ENCODE results near the gene CNTN4. TPM values are rescaled to one million over a fixed set of nuclear protein-coding genes. Genes with fewer than 3 reads are reported as not detected.

CNTN4 gene
- total RNA-seq, 3 donors from 2014 or later: 6.6 to 16.7 (median 16.7) TPM

DNA sequence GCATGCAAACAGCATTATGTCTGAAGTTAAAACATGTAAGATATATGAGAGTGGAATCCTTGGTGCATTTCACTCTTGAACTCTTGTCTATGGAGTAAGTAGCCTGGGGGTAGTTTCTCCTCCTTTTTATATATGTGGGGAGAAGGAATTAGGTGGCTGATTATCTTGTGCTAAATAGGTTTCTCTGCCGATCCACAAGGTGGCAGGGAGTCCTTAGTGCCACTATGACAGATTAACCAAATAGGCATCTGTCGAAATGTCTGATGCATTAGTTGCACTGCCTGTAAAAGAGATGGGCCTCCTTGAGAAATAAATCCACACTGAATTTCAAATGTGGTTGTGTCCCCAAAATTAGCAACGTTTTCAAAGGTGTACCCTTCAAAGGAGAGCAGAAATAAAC is 170.1 kb downstream of the CNTN4 start:
- H3K27ac ChIP-seq: no peak overlapping the region
- H3K4me1 ChIP-seq: no peaks in the 10 kb centered on the region
- no peak overlapping the region for H3K4me3 ChIP-seq
- intact Hi-C loops (cut with DNase I; ENCODE audit: low total_unique reads): no loop called here
- no peaks in the 10 kb centered on the region for H3K36me3 ChIP-seq
- TF ChIP-seq POLR2A (IDR thresholded peaks at IDR 0.05) (no peak), POLR2AphosphoS5 (IDR thresholded peaks at IDR 0.05) (no peak)
- TF ChIP-seq, protein P1, sequence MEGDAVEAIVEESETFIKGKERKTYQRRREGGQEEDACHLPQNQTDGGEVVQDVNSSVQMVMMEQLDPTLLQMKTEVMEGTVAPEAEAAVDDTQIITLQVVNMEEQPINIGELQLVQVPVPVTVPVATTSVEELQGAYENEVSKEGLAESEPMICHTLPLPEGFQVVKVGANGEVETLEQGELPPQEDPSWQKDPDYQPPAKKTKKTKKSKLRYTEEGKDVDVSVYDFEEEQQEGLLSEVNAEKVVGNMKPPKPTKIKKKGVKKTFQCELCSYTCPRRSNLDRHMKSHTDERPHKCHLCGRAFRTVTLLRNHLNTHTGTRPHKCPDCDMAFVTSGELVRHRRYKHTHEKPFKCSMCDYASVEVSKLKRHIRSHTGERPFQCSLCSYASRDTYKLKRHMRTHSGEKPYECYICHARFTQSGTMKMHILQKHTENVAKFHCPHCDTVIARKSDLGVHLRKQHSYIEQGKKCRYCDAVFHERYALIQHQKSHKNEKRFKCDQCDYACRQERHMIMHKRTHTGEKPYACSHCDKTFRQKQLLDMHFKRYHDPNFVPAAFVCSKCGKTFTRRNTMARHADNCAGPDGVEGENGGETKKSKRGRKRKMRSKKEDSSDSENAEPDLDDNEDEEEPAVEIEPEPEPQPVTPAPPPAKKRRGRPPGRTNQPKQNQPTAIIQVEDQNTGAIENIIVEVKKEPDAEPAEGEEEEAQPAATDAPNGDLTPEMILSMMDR (IDR thresholded peaks at IDR 0.05): no peak
- H3K27me3 ChIP-seq: no peaks in the 10 kb centered on the region
- no peaks in the 10 kb centered on the region for H3K9me3 ChIP-seq
- no peak for DNase-seq (ENCODE audit: low spot score in 2 of 2)

DNA sequence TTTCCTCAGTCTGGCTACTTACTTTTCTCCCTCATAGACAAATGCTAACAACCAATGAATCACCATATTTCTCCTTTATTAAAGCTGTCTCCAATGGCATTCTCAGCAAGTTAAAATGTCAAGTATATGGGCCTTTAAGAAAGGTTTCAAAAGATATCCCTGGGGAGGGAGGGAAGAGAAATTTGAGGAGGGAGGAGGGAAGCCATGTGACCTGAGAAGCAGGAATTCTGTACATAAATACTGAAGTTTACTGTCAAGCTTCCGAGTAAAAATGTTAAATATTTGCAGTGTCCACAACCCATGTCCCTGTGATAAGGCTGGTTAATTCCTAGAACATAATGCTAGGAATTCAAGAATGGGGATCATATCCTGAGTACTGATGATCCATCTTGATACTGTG is 175.9 kb downstream of the CNTN4 start:
- no peaks in the 10 kb centered on the region for H3K27me3 ChIP-seq
- H3K4me3 ChIP-seq: no peak overlapping the region
- H3K4me1 ChIP-seq: no peaks in the 10 kb centered on the region
- DNase-seq (ENCODE audit: low spot score in 2 of 2): no peak
- intact Hi-C loops (cut with DNase I; ENCODE audit: low total_unique reads): no loop called here
- TF ChIP-seq POLR2AphosphoS5 (IDR thresholded peaks at IDR 0.05): no peak
- no peaks in the 10 kb centered on the region for H3K36me3 ChIP-seq
- no peaks in the 10 kb centered on the region for H3K9me3 ChIP-seq
- no peak overlapping the region for H3K27ac ChIP-seq

DNA sequence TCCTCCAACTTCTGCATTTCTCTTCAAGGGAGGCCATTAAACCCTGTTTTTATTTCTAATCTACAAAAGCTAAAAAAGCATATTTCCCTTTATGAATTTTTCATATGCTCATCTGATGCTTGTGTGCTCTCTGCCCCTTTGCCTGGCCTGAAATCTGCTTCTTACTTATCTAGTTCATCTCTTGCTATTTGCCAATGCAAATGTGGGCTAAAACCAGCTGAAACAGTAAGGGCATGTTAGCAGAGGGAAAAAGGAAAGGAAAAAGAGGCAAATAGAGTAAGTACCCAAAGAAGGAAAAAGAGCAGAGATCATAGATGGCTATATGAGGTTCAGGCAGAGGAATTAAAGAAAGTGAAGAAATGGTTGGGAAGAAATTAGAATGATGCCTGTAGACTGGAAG is 185.2 kb downstream of the CNTN4 start:
- Histone ChIP-seq H3K4me1 (no peaks in the 10 kb centered on the region), H3K36me3 (no peaks in the 10 kb centered on the region), H3K9me3 (no peaks in the 10 kb centered on the region), H3K27me3 (no peaks in the 10 kb centered on the region), H3K27ac (no peak overlapping the region), H3K4me3 (no peak overlapping the region)
- TF ChIP-seq, protein P1 (IDR thresholded peaks at IDR 0.05): no peak
- intact Hi-C loops (cut with DNase I; ENCODE audit: low total_unique reads): no loop called here
- no peak for DNase-seq (ENCODE audit: low spot score in 2 of 2)

DNA sequence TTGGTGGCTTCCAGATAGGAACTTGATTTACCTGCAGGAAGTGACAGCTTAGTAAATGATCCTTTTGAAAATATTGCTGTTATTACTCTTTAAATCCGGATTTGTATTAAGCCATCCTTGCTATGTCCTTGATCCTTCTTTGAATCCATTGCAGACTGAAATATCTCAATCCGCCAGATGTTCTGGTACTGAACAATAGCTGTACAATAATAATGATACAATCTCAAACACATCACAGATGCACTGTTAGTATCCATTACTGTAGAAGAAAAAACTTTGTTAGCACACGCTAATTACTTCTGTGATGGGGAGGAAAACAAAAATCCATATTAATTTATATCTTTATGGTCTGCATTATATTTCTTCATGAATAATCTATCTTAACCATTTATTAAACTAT is 202.3 kb downstream of the CNTN4 start:
- intact Hi-C loops (cut with DNase I; ENCODE audit: low total_unique reads): no loop called here
- Histone ChIP-seq H3K4me1 (no peaks in the 10 kb centered on the region), H3K36me3 (no peaks in the 10 kb centered on the region), H3K27ac (no peak overlapping the region), H3K27me3 (no peaks in the 10 kb centered on the region), H3K9me3 (no peaks in the 10 kb centered on the region), H3K4me3 (no peak overlapping the region)
- TF ChIP-seq, protein P1 (IDR thresholded peaks at IDR 0.05): no peak
- TF ChIP-seq POLR2A (IDR thresholded peaks at IDR 0.05) (no peak), POLR2AphosphoS5 (IDR thresholded peaks at IDR 0.05) (no peak)
- DNase-seq (ENCODE audit: low spot score in 2 of 2): no peak

DNA sequence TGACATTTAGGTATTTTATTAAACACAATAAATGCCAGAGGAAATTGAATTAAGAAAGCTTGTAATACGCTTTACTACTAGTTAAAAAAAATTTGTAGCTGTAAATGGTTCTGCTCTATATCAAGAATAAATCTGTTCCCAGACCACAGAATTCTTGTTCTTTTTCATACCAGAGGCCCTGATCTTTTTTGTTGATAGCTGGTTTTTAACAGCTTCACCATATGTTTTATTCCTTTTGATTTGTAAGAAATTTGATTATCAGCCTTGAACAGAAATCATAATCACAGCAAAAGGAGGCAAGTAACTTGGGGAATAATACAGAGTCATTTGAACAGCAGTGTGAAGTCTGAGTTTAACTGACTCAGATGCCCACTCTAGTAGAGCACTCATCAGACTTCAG is 202.7 kb downstream of the CNTN4 start:
- no peak for DNase-seq (ENCODE audit: low spot score in 2 of 2)
- Histone ChIP-seq H3K4me1 (no peaks in the 10 kb centered on the region), H3K27ac (no peak overlapping the region), H3K9me3 (no peaks in the 10 kb centered on the region), H3K36me3 (no peaks in the 10 kb centered on the region), H3K4me3 (no peak overlapping the region), H3K27me3 (no peaks in the 10 kb centered on the region)
- intact Hi-C loops (cut with DNase I; ENCODE audit: low total_unique reads): no loop called here
- TF ChIP-seq, protein P1 (IDR thresholded peaks at IDR 0.05): no peak
- no peak for TF ChIP-seq POLR2AphosphoS5 (IDR thresholded peaks at IDR 0.05)
- no peak for TF ChIP-seq POLR2A (IDR thresholded peaks at IDR 0.05)

DNA sequence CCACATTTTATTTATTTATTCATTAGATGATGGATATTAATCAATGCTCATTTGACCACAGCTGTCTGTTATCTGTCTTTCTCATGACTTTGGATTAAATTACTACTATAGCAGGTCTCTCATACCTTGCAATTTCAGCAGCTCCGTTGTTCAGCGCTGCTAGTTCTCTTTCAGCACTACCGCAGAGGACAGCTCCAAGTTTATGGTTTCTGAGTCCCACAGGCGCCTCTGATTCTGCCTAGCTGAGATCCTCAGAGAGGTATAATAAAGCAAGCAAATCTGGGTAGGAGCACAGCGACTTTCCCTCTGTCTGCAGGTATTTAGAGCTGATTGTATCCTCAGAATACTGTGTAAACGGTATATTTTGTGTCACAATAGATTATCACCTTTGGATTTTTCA is 204.9 kb downstream of the CNTN4 start:
- DNase-seq (ENCODE audit: low spot score in 2 of 2): no peak
- intact Hi-C loops (cut with DNase I; ENCODE audit: low total_unique reads): no loop called here
- Histone ChIP-seq H3K27me3 (no peaks in the 10 kb centered on the region), H3K4me3 (no peak overlapping the region), H3K4me1 (no peaks in the 10 kb centered on the region), H3K36me3 (no peaks in the 10 kb centered on the region), H3K9me3 (no peaks in the 10 kb centered on the region), H3K27ac (no peak overlapping the region)
- TF ChIP-seq, protein P1 (IDR thresholded peaks at IDR 0.05): no peak
- TF ChIP-seq POLR2A (IDR thresholded peaks at IDR 0.05) (no peak), POLR2AphosphoS5 (IDR thresholded peaks at IDR 0.05) (no peak)

Data from breast epithelium (tissue), 4 donors.